Endothelial cell of umbilical vein (primary cell): ENCODE results near the gene ZBTB7B. TPM values are rescaled to one million over a fixed set of nuclear protein-coding genes. Genes with fewer than 3 reads are reported as not detected.

Source experiments
- BruUV-seq: library from RNA; stranded (reverse); fragments of 400-500 nt; replicated peaks from 2 replicates; lab custom pipeline; 2021; lab: Mats Ljungman, UMichigan
- CTCF ChIA-PET: fragments of 300-600, 350-600 bp; sonication (Branson Sonifier 250); formaldehyde crosslinking; loops from one replicate; lab custom pipeline; 2021; ENCODE audit warnings: antibody characterized with exemption, inconsistent platforms; lab: Charles Lee
- POLR2A ChIA-PET: fragments of 300-600, 350-600 bp; sonication (Branson Sonifier 250); formaldehyde crosslinking; loops from one replicate; lab custom pipeline; 2021; ENCODE audit warnings: antibody characterized with exemption, inconsistent platforms; lab: Charles Lee
- DNase-seq: peaks from one replicate; pipeline ENCODE4 v3.0.0-alpha.2; 2011; ENCODE audit warnings: low read depth, low spot score
- FAIRE-seq: peaks from 2 replicates; lab custom pipeline; 2011; peaks lifted over from hg19 to GRCh38; lab: Jason Lieb, UNC
- H2AFZ ChIP-seq: 2 replicates; pipeline ENCODE4 v1.6.0; 2012; ENCODE audit warnings: low read depth, low read length, control low read depth, inconsistent platforms
- H3K27ac ChIP-seq: 2 replicates; pipeline ENCODE4 v1.5.1; 2011; ENCODE audit warnings: low read depth, mild to moderate bottlenecking, control low read depth, low read length, moderate library complexity; ENCODE audit not compliant: insufficient read depth
- H3K27me3 ChIP-seq, 2 experiments: 2 replicates each; pipeline versions ENCODE4 v1.6.0 to v1.6.1; 2011; ENCODE audit warnings: low read length in 2 of 2, mixed read lengths in 1 of 2; ENCODE audit not compliant: control insufficient read depth in 2 of 2, insufficient read depth in 2 of 2
- H3K36me3 ChIP-seq, 2 experiments: 2 replicates in 1 of 2; 3 replicates in 1 of 2; pipeline ENCODE4 v1.5.1; 2011; ENCODE audit warnings: low read length in 2 of 2, mild to moderate bottlenecking in 1 of 2, moderate library complexity in 1 of 2; ENCODE audit not compliant: control insufficient read depth in 2 of 2, insufficient read depth in 2 of 2; ENCODE audit errors: extremely low read depth in 1 of 2
- H3K4me1 ChIP-seq: 3 replicates; pipeline ENCODE4 v1.5.1; 2011; ENCODE audit warnings: mild to moderate bottlenecking, low read length; ENCODE audit not compliant: control insufficient read depth, insufficient read depth; ENCODE audit errors: extremely low read depth
- H3K4me2 ChIP-seq: 2 replicates; pipeline ENCODE4 v1.6.1; 2011; ENCODE audit warnings: low read length, control low read depth, mixed read lengths; ENCODE audit not compliant: insufficient read depth
- H3K4me3 ChIP-seq, 3 experiments: fragments of 200-600 bp in 1 of 3; sonication (generic), shearing (Covaris generic) in 1 of 3; replicated peaks in 1 of 3; 2 replicates each; pipeline ENCODE4 v1.5.1; 2011 to 2016; ENCODE audit warnings: control low read depth in 3 of 3, low read length in 3 of 3, mild to moderate bottlenecking in 2 of 3, inconsistent platforms in 1 of 3, low read depth in 1 of 3, moderate library complexity in 1 of 3; ENCODE audit not compliant: insufficient read depth in 1 of 3
- H3K79me2 ChIP-seq: 2 replicates; pipeline ENCODE4 v1.6.0; 2012; ENCODE audit warnings: low read length, inconsistent platforms; ENCODE audit not compliant: control insufficient read depth, insufficient read depth
- H3K9ac ChIP-seq: replicated peaks from 2 replicates; pipeline ENCODE3; 2011; ENCODE audit warnings: low read length, control low read depth; ENCODE audit not compliant: insufficient read depth; ENCODE audit errors: extremely low read depth
- H3K9me1 ChIP-seq: replicated peaks from 3 replicates; pipeline ENCODE4 v1.6.0; 2011; ENCODE audit warnings: mild to moderate bottlenecking, low read length; ENCODE audit not compliant: control insufficient read depth, insufficient read depth; ENCODE audit errors: extremely low read depth
- H3K9me3 ChIP-seq: replicated peaks from 2 replicates; pipeline ENCODE4 v1.5.1; 2012; ENCODE audit warnings: low read length, inconsistent platforms; ENCODE audit not compliant: control insufficient read depth, insufficient read depth
- H4K20me1 ChIP-seq: replicated peaks from 2 replicates; pipeline ENCODE3; 2011; ENCODE audit warnings: mild to moderate bottlenecking, low read length; ENCODE audit not compliant: control insufficient read depth, insufficient read depth; ENCODE audit errors: extremely low read depth
- CTCF ChIP-seq, 2 donors: IDR thresholded peaks; 1 replicate in 1 of 2; 2 replicates in 1 of 2; pipeline ENCODE4 v1.5.1; 2011; ENCODE audit warnings: low read length in 2 of 2, mild to moderate bottlenecking in 2 of 2, moderate library complexity in 2 of 2, control low read depth in 1 of 2, inconsistent platforms in 1 of 2, low read depth in 1 of 2; ENCODE audit not compliant: insufficient read depth in 1 of 2; ENCODE audit errors: extremely low read depth in 1 of 2
- EZH2 ChIP-seq: IDR thresholded peaks from 2 replicates; pipeline ENCODE4 v1.6.1; 2012; ENCODE audit warnings: borderline replicate concordance, low read depth, mild to moderate bottlenecking, moderate library complexity, low read length, inconsistent platforms; ENCODE audit not compliant: severe bottlenecking
- FOS ChIP-seq: IDR thresholded peaks from 2 replicates; pipeline ENCODE4 v1.6.1; 2011; ENCODE audit warnings: mild to moderate bottlenecking, low read length, moderate library complexity, borderline replicate concordance; ENCODE audit not compliant: insufficient read depth
- GATA2 ChIP-seq: IDR thresholded peaks from 2 replicates; pipeline ENCODE4 v1.7.0; 2011; ENCODE audit warnings: low read depth, mild to moderate bottlenecking, moderate library complexity, mixed read lengths, low read length; ENCODE audit not compliant: insufficient read length, insufficient read depth
- JUN ChIP-seq: IDR thresholded peaks from 2 replicates; pipeline ENCODE4 v1.6.1; 2011; ENCODE audit warnings: borderline replicate concordance, low read depth; ENCODE audit not compliant: insufficient read length, insufficient read depth
- MAX ChIP-seq: IDR thresholded peaks from 2 replicates; pipeline ENCODE4 v1.6.1; 2011; ENCODE audit not compliant: insufficient read depth, insufficient read length
- MYC ChIP-seq: IDR thresholded peaks from one replicate; pipeline ENCODE4 v1.6.1; 2011; ENCODE audit warnings: mild to moderate bottlenecking, low read depth, low read length
- POLR2A ChIP-seq: IDR thresholded peaks from 2 replicates; pipeline ENCODE4 v1.6.1; 2012; ENCODE audit warnings: low read depth, mild to moderate bottlenecking, control low read depth, low read length
- POLR2AphosphoS5 ChIP-seq: IDR thresholded peaks from 2 replicates; pipeline ENCODE4 v1.6.1; 2012; ENCODE audit warnings: low read depth, mild to moderate bottlenecking, control low read depth, low read length, moderate library complexity; ENCODE audit not compliant: insufficient read depth
- dilution Hi-C: fragments of 300-500 bp; cut with MboI; formaldehyde crosslinking; loops from one replicate; pipeline ENCODE4 v1.15.0; 2019; ENCODE audit warnings: low sequenced_read_pairs; ENCODE audit not compliant: extremely low pct_ligation_motif_present
- intact Hi-C: fragments of 100-400 bp; cut with micrococcal nuclease; formaldehyde crosslinking; loops from one replicate; pipeline ENCODE4 v1.10.0; 2022
- polyA plus RNA-seq, 4 experiments: library from polyadenylated mRNA; depleted of rRNA in 3 of 4; stranded (reverse) in 3 of 4; unstranded in 1 of 4; fragments of >200 nt; gene quantifications; 2 replicates each; pipeline versions ENCODE4 v1.2.1 to v1.2.3, GENCODE V29; 2011 to 2012; ENCODE audit warnings: missing spikeins in 1 of 4
- total RNA-seq: library from RNA; stranded (reverse); gene quantifications from 2 replicates; pipeline ENCODE4 v1.2.3, GENCODE V29; 2021

Gene ZBTB7B
- total and polyA plus RNA-seq, 2 donors (not counting 3 experiments of a cell fraction or from before 2014, with no cell fraction given), result 20.0 to 26.2 TPM

DNA sequence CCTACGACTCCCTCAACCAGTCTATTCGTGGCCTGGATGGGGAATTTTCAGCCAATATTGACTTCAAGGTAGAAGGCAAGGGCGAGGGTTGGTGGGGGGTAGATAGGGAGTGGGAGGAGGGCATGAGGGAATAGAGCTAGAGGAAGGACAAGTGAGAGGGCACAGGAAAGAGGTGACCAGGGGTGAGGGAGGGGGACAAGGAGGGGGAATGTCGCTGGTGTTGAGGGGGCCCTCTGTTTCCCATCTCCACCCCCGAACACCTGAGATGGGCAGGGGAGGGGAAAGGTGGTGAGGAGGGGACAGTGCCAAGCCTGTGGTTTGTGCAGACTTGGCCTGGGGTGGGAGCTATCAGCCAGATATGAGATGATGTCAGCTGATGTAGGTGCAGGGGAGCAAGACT lies 40.2 kb downstream of the ZBTB7B start:
- Histone ChIP-seq H3K79me2 (no peaks in the 10 kb centered on the region), H3K36me3 (no peaks in the 10 kb centered on the region), H3K27ac (no peak overlapping the region), H3K9me3 (no peaks in the 10 kb centered on the region), H3K27me3 (peaks cover 0 to 5% of the 10 kb centered on the region in 2 experiments), H3K4me1 (peaks cover 16% of the 10 kb centered on the region), H3K9me1 (no peaks in the 10 kb centered on the region), H3K4me2 (no peak overlapping the region), H2AFZ (no peak overlapping the region), H3K4me3 (no peak overlapping the region), H3K9ac (no peak overlapping the region), H4K20me1 (no peaks in the 10 kb centered on the region)
- dilution Hi-C loops, result no loop called here
- FAIRE-seq (no peak), DNase-seq (no peak)
- TF ChIP-seq JUN (no peak), POLR2AphosphoS5 (no peak)
- ChIA-PET CTCF (interaction anchor here (1.6 to 4.5 kb wide), 4 partner anchors 8 to 43 kb away, joined by 5 to 67 read pairs (median 40); partner anchors contain the start of gene ADAM15), POLR2A (interaction anchor here (0.6 kb wide), 1 partner anchor 18 kb away, joined by 3 read pairs; no protein-coding TSS in a partner anchor)
- BruUV-seq, result no TSS peak
- intact Hi-C loops, result no loop called here

GRCh38 chr1:155043301-155043702 lies 40.7 kb downstream of the ZBTB7B start:
- intact Hi-C loops, result no loop called here
- BruUV-seq, result no TSS peak
- H3K27me3 ChIP-seq, result peaks cover 0 to 2% of the 10 kb centered on the region in 2 experiments
- no peak for DNase-seq
- no peak overlapping the region for H3K4me3 ChIP-seq
- ChIA-PET CTCF (interaction anchor here (0.7 to 4.5 kb wide), 13 partner anchors 8 to 435 kb away, joined by 4 to 67 read pairs (median 13); partner anchors contain the start of genes ADAM15, DCST1, DCST2 and EFNA4), POLR2A (no interaction called here)
- no peaks in the 10 kb centered on the region for H3K36me3 ChIP-seq
- no peak overlapping the region for H3K9ac ChIP-seq
- dilution Hi-C loops, result no loop called here
- H4K20me1 ChIP-seq, result no peaks in the 10 kb centered on the region
- H2AFZ ChIP-seq, result no peak overlapping the region
- H3K4me2 ChIP-seq, result no peak overlapping the region
- H3K4me1 ChIP-seq, result peaks cover 16% of the 10 kb centered on the region
- H3K9me3 ChIP-seq, result no peaks in the 10 kb centered on the region
- H3K79me2 ChIP-seq, result no peaks in the 10 kb centered on the region
- FAIRE-seq, result no peak
- H3K9me1 ChIP-seq, result no peaks in the 10 kb centered on the region
- no peak overlapping the region for H3K27ac ChIP-seq
- TF ChIP-seq CTCF (IDR thresholded peaks at IDR 0.05; ENCODE audit: extremely low read depth in 1 of 2, insufficient read depth in 1 of 2, low read depth in 1 of 2, low read length in 2 of 2) (no peak), MAX (no peak), GATA2 (no peak), POLR2AphosphoS5 (no peak), FOS (no peak), POLR2A (no peak), JUN (no peak), EZH2 (no peak), MYC (no peak)
